Measurements from ENCODE around the gene RASL10B.

DNA sequence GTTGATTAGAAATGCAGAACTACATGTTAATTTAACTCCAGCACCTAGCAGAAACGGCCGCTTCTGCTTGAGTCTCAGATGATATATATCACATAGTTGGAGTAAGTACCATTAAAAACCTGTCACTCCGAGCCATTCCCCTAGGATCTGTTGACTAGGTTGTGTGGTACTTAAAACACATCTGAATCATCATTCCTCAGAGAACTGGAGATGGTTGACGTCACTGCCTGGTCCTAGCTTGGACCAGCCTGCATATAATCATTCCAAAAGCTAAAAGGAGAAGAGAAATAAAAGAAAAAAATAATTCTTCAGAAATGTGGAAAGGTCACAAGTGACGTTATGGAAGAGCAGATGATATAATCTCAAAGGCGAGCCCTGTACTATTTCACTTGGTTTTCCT is 31.3 kb upstream of the RASL10B start:
- TF ChIP-seq POLR2AphosphoS5 (IDR thresholded peaks at IDR 0.05): no peak
- TF ChIP-seq, protein P1, sequence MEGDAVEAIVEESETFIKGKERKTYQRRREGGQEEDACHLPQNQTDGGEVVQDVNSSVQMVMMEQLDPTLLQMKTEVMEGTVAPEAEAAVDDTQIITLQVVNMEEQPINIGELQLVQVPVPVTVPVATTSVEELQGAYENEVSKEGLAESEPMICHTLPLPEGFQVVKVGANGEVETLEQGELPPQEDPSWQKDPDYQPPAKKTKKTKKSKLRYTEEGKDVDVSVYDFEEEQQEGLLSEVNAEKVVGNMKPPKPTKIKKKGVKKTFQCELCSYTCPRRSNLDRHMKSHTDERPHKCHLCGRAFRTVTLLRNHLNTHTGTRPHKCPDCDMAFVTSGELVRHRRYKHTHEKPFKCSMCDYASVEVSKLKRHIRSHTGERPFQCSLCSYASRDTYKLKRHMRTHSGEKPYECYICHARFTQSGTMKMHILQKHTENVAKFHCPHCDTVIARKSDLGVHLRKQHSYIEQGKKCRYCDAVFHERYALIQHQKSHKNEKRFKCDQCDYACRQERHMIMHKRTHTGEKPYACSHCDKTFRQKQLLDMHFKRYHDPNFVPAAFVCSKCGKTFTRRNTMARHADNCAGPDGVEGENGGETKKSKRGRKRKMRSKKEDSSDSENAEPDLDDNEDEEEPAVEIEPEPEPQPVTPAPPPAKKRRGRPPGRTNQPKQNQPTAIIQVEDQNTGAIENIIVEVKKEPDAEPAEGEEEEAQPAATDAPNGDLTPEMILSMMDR (IDR thresholded peaks at IDR 0.05; ENCODE audit: poor library complexity, severe bottlenecking): no peak
- TF ChIP-seq, protein P2, sequence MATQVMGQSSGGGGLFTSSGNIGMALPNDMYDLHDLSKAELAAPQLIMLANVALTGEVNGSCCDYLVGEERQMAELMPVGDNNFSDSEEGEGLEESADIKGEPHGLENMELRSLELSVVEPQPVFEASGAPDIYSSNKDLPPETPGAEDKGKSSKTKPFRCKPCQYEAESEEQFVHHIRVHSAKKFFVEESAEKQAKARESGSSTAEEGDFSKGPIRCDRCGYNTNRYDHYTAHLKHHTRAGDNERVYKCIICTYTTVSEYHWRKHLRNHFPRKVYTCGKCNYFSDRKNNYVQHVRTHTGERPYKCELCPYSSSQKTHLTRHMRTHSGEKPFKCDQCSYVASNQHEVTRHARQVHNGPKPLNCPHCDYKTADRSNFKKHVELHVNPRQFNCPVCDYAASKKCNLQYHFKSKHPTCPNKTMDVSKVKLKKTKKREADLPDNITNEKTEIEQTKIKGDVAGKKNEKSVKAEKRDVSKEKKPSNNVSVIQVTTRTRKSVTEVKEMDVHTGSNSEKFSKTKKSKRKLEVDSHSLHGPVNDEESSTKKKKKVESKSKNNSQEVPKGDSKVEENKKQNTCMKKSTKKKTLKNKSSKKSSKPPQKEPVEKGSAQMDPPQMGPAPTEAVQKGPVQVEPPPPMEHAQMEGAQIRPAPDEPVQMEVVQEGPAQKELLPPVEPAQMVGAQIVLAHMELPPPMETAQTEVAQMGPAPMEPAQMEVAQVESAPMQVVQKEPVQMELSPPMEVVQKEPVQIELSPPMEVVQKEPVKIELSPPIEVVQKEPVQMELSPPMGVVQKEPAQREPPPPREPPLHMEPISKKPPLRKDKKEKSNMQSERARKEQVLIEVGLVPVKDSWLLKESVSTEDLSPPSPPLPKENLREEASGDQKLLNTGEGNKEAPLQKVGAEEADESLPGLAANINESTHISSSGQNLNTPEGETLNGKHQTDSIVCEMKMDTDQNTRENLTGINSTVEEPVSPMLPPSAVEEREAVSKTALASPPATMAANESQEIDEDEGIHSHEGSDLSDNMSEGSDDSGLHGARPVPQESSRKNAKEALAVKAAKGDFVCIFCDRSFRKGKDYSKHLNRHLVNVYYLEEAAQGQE (IDR thresholded peaks at IDR 0.05; ENCODE audit: borderline replicate concordance): no peak
- no peak for TF ChIP-seq SMC3 (conservative IDR thresholded peaks at IDR 0.05; ENCODE audit: poor library complexity)
- no peak for TF ChIP-seq EZH2 (IDR thresholded peaks at IDR 0.05; ENCODE audit: borderline replicate concordance, insufficient read depth, low read length, poor library complexity, severe bottlenecking)
- no peak for TF ChIP-seq EP300 (conservative IDR thresholded peaks at IDR 0.05; ENCODE audit: poor library complexity, severe bottlenecking)

All from neural cell (in vitro differentiated cells).